ENCODE measurements around the gene HTD2. TPM values are rescaled to one million over a fixed set of nuclear protein-coding genes. Genes with fewer than 3 reads are reported as not detected.

Gene HTD2
- polyA plus RNA-seq, 2 of the 4 experiments (the other 2 are of a cell fraction): 4.6 to 8.4 TPM

DNA sequence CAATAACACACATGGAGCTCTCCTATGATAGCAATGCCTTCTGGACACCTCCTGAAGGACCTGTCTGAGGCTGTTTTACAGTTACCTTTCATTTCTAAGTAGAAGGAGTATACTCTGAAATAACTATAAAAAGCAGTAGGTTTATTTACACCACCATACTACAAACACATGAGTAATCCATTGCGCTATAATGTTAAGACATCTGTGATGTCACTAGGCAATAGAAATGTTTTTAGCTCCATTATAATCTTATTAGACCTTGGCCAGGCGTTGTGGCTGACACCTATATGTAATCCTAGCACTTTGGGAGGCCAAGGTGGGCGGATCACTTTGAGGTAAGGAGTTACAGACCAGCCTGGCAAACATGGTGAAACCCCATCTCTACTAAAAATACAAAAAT, 51.1 kb downstream of the HTD2 start:
- ChIA-PET CTCF (interaction anchor here (0.6 kb wide), 1 partner anchor 85 kb away, joined by 3 read pairs; no protein-coding TSS in a partner anchor), POLR2A (no interaction called here)
- WGBS (ENCODE audit: missing lambda C conversion rate): 78% methylated on average over 3 of the region's 3 CpGs

DNA sequence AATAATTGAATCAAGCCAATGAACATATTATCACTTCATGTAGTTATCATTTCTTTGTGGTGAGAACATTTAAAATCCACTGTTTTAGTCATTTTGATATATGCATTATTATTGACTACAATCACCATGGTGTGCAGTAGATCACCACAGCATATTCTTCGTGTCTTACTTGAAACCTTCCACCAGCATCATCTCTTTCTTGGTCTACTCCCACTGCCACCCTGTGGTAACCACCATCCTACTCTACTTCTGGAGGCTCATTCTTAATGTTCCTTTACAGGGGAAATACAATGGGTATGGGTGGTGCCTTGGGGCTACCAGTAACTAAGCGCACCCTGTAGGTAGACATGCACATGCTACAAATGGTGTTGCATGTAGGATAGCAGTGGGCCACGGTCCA, 51.8 kb downstream of the HTD2 start:
- CTCF ChIA-PET: no interaction called here
- Histone ChIP-seq H3K4me1 (no peaks in the 10 kb centered on the region), H3K4me3 (no peak overlapping the region), H3K27ac (no peak overlapping the region), H3K9me3 (no peaks in the 10 kb centered on the region), H3K4me2 (no peak overlapping the region)
- FAIRE-seq: no peak
- no peak for DNase-seq (ENCODE audit: low read depth in 1 of 2, low spot score in 1 of 2)
- no peak for TF ChIP-seq NPAS2 (CRISPR knock-in tag; IDR thresholded peaks at IDR 0.05; ENCODE audit: borderline replicate concordance)
- no peak for ATAC-seq
- POLR2A ChIA-PET: no interaction called here
- WGBS (ENCODE audit: missing lambda C conversion rate): 61% methylated on average over 3 of the region's 3 CpGs

More for the DNA sequence above, 51.1 kb downstream of the HTD2 start:
- Histone ChIP-seq H3K4me3 (no peak overlapping the region), H3K27ac (no peak overlapping the region), H3K9me3 (no peaks in the 10 kb centered on the region), H3K4me2 (no peak overlapping the region), H3K4me1 (no peaks in the 10 kb centered on the region)
- ATAC-seq (no peak), DNase-seq (ENCODE audit: low read depth in 1 of 2, low spot score in 1 of 2) (no peak), FAIRE-seq (no peak)
- TF ChIP-seq HEYL (CRISPR knock-in tag; IDR thresholded peaks at IDR 0.05) (no peak), MAZ (IDR thresholded peaks at IDR 0.05; ENCODE audit: borderline replicate concordance, low read depth, low read length) (no peak), JUN (IDR thresholded peaks at IDR 0.05) (no peak), POLR2A (IDR thresholded peaks at IDR 0.05; ENCODE audit: low read length) (no peak), RARB (CRISPR knock-in tag; IDR thresholded peaks at IDR 0.05) (no peak), KDM1A (IDR thresholded peaks at IDR 0.05; ENCODE audit: low read depth) (no peak), RAD21 (conservative IDR thresholded peaks at IDR 0.05 in 1 of 2, IDR thresholded peaks at IDR 0.05 in 1 of 2) (no peak)
- TF ChIP-seq, protein P1, sequence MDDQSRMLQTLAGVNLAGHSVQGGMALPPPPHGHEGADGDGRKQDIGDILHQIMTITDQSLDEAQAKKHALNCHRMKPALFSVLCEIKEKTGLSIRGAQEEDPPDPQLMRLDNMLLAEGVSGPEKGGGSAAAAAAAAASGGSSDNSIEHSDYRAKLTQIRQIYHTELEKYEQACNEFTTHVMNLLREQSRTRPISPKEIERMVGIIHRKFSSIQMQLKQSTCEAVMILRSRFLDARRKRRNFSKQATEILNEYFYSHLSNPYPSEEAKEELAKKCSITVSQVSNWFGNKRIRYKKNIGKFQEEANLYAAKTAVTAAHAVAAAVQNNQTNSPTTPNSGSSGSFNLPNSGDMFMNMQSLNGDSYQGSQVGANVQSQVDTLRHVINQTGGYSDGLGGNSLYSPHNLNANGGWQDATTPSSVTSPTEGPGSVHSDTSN (IDR thresholded peaks at IDR 0.05): no peak
- TF ChIP-seq, protein P2, sequence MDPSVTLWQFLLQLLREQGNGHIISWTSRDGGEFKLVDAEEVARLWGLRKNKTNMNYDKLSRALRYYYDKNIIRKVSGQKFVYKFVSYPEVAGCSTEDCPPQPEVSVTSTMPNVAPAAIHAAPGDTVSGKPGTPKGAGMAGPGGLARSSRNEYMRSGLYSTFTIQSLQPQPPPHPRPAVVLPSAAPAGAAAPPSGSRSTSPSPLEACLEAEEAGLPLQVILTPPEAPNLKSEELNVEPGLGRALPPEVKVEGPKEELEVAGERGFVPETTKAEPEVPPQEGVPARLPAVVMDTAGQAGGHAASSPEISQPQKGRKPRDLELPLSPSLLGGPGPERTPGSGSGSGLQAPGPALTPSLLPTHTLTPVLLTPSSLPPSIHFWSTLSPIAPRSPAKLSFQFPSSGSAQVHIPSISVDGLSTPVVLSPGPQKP (IDR thresholded peaks at IDR 0.05; ENCODE audit: low read depth, low read length): no peak

DNA sequence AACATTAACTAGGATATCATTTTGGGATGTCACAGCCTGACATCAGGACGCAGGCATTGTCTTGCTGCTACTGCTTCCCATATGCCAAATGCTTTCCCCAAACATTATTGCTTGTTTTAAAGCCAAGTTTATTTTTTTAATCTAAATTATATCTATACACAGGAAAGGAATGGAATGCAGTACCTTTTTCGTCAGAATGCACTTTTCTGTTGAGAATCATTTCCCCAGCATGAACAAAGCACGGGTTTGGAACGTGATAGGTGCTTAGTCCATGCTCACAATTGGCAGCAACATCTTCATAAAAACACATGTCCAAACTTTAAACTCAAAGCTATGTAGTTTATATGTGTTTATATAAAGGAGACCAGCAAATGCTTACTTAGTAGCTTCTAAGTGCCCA, 52.5 kb downstream of the HTD2 start:
- Histone ChIP-seq H3K27ac (no peak overlapping the region), H3K4me1 (no peaks in the 10 kb centered on the region), H3K9me3 (no peaks in the 10 kb centered on the region), H3K4me3 (no peak overlapping the region), H3K4me2 (no peak overlapping the region)
- FAIRE-seq: no peak
- TF ChIP-seq CEBPB (IDR thresholded peaks at IDR 0.05) (no peak), RCOR1 (IDR thresholded peaks at IDR 0.05; ENCODE audit: low read depth, low read length) (no peak), ZC3H11A (IDR thresholded peaks at IDR 0.05) (no peak), FOSB (CRISPR knock-in tag; IDR thresholded peaks at IDR 0.05) (no peak), EHMT2 (IDR thresholded peaks at IDR 0.05; ENCODE audit: low read depth) (no peak), EHF (CRISPR knock-in tag; IDR thresholded peaks at IDR 0.05) (no peak), MAFK (IDR thresholded peaks at IDR 0.05; ENCODE audit: partially characterized antibody) (no peak), MYC (IDR thresholded peaks at IDR 0.05; ENCODE audit: borderline replicate concordance, low read length) (no peak)
- TF ChIP-seq, protein P1 (IDR thresholded peaks at IDR 0.05): no peak
- TF ChIP-seq, protein P2 (IDR thresholded peaks at IDR 0.05; ENCODE audit: low read depth, low read length): no peak
- no peak for ATAC-seq
- DNase-seq (ENCODE audit: low read depth in 1 of 2, low spot score in 1 of 2): no peak
- 82% methylated on average over 4 of the region's 4 CpGs for WGBS (ENCODE audit: missing lambda C conversion rate)
- ChIA-PET CTCF (no interaction called here), POLR2A (no interaction called here)

All from A549 (cell line).